ENCODE results near the gene SUPT6H. TPM values are rescaled to one million over a fixed set of nuclear protein-coding genes. Genes with fewer than 3 reads are reported as not detected.

The SUPT6H gene
- total and polyA plus RNA-seq, 9 of the 15 experiments (the other 6 are each of a cell fraction or from before 2014, with no cell fraction given): 1.7 to 77.7 (median 49.2) TPM

DNA sequence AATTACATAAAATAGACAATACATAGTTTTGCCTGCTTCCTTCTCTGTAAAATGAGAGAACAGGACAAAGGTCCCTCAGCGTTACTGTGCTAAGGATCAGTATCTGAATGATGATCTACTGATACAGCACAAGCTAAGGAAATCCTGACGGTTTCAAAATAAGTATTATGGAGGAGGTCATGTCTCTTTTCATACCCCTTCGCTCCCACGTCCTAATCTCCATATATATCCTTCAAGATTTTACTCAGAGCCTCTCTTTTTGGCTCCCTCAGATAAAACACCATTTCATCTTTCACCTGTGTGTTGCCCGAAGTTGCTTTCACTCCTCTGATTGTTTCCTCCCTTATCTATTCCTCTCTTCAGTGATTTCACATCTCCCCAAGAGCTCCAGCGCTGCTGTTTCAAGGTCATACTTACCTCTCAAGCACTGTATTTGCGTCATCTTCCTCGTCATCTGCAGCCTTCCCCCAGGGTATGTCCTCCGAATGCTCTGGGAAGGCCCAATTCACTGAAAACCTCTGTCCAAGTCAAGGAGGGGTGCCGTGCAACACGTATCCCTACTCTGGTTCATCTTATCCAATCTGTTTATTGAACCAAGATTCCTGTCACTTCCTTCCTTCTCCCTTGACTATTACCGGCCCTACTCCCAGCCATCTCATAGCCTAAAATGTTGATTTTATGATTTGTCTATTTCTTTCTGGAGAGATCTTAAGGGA is 15.8 kb upstream of the SUPT6H start (continued):
- no peak for TF ChIP-seq ZNF707 (CRISPR knock-in tag; conservative IDR thresholded peaks at IDR 0.05)
- TF ChIP-seq ZNF282 (CRISPR knock-in tag; IDR thresholded peaks at IDR 0.05): no peak
- TF ChIP-seq SMAD3 (CRISPR knock-in tag; conservative IDR thresholded peaks at IDR 0.05): peak; percentile 72; the same call in 1 of the 2 replicates
- TF ChIP-seq SMAD4 (CRISPR knock-in tag; conservative IDR thresholded peaks at IDR 0.05): peak; percentile 86
- TF ChIP-seq, protein P1, sequence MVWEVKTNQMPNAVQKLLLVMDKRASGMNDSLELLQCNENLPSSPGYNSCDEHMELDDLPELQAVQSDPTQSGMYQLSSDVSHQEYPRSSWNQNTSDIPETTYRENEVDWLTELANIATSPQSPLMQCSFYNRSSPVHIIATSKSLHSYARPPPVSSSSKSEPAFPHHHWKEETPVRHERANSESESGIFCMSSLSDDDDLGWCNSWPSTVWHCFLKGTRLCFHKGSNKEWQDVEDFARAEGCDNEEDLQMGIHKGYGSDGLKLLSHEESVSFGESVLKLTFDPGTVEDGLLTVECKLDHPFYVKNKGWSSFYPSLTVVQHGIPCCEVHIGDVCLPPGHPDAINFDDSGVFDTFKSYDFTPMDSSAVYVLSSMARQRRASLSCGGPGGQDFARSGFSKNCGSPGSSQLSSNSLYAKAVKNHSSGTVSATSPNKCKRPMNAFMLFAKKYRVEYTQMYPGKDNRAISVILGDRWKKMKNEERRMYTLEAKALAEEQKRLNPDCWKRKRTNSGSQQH (CRISPR knock-in tag; IDR thresholded peaks at IDR 0.05): peak; percentile 58; the same call in 1 of the 2 replicates
- TF ChIP-seq, protein P2, sequence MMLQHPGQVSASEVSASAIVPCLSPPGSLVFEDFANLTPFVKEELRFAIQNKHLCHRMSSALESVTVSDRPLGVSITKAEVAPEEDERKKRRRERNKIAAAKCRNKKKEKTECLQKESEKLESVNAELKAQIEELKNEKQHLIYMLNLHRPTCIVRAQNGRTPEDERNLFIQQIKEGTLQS (IDR thresholded peaks at IDR 0.05): peak; percentile 91
- TF ChIP-seq, protein P2 (CRISPR knock-in tag; conservative IDR thresholded peaks at IDR 0.05): no peak
- TF ChIP-seq DMBX1 (CRISPR knock-in tag; IDR thresholded peaks at IDR 0.05; ENCODE audit: borderline replicate concordance): peak; percentile 92
- no peak for TF ChIP-seq JUNB (CRISPR knock-in tag; conservative IDR thresholded peaks at IDR 0.05)
- TF ChIP-seq, protein P3, sequence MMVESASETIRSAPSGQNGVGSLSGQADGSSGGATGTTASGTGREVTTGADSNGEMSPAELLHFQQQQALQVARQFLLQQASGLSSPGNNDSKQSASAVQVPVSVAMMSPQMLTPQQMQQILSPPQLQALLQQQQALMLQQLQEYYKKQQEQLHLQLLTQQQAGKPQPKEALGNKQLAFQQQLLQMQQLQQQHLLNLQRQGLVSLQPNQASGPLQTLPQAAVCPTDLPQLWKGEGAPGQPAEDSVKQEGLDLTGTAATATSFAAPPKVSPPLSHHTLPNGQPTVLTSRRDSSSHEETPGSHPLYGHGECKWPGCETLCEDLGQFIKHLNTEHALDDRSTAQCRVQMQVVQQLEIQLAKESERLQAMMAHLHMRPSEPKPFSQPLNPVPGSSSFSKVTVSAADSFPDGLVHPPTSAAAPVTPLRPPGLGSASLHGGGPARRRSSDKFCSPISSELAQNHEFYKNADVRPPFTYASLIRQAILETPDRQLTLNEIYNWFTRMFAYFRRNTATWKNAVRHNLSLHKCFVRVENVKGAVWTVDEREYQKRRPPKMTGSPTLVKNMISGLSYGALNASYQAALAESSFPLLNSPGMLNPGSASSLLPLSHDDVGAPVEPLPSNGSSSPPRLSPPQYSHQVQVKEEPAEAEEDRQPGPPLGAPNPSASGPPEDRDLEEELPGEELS (CRISPR knock-in tag; IDR thresholded peaks at IDR 0.05; ENCODE audit: borderline replicate concordance): 0 out of 2 replicates have a peak, but pooled peaks have one; percentile 64
- no peak for TF ChIP-seq FOSL1 (tag; conservative IDR thresholded peaks at IDR 0.05)
- TF ChIP-seq, protein P4, sequence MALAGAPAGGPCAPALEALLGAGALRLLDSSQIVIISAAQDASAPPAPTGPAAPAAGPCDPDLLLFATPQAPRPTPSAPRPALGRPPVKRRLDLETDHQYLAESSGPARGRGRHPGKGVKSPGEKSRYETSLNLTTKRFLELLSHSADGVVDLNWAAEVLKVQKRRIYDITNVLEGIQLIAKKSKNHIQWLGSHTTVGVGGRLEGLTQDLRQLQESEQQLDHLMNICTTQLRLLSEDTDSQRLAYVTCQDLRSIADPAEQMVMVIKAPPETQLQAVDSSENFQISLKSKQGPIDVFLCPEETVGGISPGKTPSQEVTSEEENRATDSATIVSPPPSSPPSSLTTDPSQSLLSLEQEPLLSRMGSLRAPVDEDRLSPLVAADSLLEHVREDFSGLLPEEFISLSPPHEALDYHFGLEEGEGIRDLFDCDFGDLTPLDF (CRISPR knock-in tag; IDR thresholded peaks at IDR 0.05): 0 out of 2 replicates have a peak, but pooled peaks have one; percentile 22
- TF ChIP-seq NFATC3 (IDR thresholded peaks at IDR 0.05): peak; percentile 16; the same call in 1 of the 2 replicates
- peak; percentile 19; the same call in 1 of the 2 replicates for TF ChIP-seq THRAP3 (IDR thresholded peaks at IDR 0.05; ENCODE audit: borderline replicate concordance)
- no peak for TF ChIP-seq GTF2F1 (IDR thresholded peaks at IDR 0.05; ENCODE audit: low read depth, low read length)
- TF ChIP-seq ETS2 (tag; IDR thresholded peaks at IDR 0.05; ENCODE audit: borderline replicate concordance, poor library complexity, severe bottlenecking): no peak
- TF ChIP-seq ZBTB17 (CRISPR knock-in tag; IDR thresholded peaks at IDR 0.05): no peak
- TF ChIP-seq, protein P5, sequence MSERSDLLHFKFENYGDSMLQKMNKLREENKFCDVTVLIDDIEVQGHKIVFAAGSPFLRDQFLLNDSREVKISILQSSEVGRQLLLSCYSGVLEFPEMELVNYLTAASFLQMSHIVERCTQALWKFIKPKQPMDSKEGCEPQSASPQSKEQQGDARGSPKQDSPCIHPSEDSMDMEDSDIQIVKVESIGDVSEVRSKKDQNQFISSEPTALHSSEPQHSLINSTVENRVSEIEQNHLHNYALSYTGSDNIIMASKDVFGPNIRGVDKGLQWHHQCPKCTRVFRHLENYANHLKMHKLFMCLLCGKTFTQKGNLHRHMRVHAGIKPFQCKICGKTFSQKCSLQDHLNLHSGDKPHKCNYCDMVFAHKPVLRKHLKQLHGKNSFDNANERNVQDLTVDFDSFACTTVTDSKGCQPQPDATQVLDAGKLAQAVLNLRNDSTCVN (CRISPR knock-in tag; IDR thresholded peaks at IDR 0.05): peak; percentile 12; the same call in 1 of the 2 replicates
- TF ChIP-seq CTBP1 (IDR thresholded peaks at IDR 0.05; ENCODE audit: borderline replicate concordance): peak; percentile 82
- 0 out of 2 replicates have a peak, but pooled peaks have one; percentile 37 for TF ChIP-seq ZNF354B (CRISPR knock-in tag; IDR thresholded peaks at IDR 0.05)
- peak; percentile 48 for TF ChIP-seq KHSRP (IDR thresholded peaks at IDR 0.05)
- TF ChIP-seq CEBPB (tag; IDR thresholded peaks at IDR 0.05): peak; percentile 60

Data from K562 (cell line).